ENCODE data around the gene CELF2.

Gene CELF2

DNA sequence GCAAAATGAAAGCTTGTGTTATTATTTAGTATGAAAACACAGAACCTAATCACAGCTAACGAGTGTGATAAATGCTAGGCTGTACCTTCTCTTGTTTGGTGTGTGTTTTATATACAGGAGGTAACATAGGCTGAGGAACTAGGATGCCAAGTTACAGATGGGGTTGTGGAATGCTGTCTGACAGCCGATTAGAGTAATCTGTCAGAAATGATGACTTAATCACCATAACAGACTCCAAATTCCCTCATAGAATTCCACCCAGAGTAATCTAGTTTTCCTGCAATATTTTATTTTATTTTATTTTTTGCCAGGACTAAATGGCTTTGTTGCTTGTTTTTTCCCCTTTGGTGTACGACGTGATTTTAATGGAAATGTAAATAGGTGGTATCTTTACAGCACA lies 221.2 kb downstream of the CELF2 start:
- ChIA-PET CTCF (interaction anchor here (1.0 kb wide), 1 partner anchor 31 kb away, joined by 3 read pairs; no protein-coding TSS in a partner anchor), POLR2A (no interaction called here)
- TF ChIP-seq, protein P1, sequence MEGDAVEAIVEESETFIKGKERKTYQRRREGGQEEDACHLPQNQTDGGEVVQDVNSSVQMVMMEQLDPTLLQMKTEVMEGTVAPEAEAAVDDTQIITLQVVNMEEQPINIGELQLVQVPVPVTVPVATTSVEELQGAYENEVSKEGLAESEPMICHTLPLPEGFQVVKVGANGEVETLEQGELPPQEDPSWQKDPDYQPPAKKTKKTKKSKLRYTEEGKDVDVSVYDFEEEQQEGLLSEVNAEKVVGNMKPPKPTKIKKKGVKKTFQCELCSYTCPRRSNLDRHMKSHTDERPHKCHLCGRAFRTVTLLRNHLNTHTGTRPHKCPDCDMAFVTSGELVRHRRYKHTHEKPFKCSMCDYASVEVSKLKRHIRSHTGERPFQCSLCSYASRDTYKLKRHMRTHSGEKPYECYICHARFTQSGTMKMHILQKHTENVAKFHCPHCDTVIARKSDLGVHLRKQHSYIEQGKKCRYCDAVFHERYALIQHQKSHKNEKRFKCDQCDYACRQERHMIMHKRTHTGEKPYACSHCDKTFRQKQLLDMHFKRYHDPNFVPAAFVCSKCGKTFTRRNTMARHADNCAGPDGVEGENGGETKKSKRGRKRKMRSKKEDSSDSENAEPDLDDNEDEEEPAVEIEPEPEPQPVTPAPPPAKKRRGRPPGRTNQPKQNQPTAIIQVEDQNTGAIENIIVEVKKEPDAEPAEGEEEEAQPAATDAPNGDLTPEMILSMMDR (IDR thresholded peaks at IDR 0.05; ENCODE audit: insufficient read depth, low read length, missing control alignments): no peak
- DNase-seq (ENCODE audit: low read depth, low spot score): no peak
- no peak overlapping the region for H3K4me3 ChIP-seq (ENCODE audit: low read depth, low read length)

DNA sequence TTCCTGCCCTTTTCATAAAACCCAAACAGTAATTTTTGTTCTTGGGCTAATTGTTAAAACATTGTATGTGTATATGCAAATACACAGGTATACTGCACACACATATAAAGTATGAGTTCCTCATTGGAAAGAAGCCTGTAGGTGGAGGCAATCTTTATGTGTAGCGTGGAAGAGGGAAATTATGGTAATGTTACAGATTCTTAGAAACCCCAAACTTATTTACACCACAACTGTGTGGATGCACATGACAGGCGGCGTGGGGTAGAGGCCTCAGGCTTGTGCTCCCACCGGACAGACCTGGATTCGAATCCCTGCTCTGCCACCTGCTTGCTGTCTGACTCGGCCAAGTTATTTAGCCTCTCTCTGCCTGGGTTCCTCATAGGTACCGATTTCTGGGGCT lies 223.0 kb downstream of the CELF2 start:
- ChIA-PET POLR2A (no interaction called here), CTCF (no interaction called here)
- H3K4me3 ChIP-seq (ENCODE audit: low read depth, low read length): no peak overlapping the region
- DNase-seq (ENCODE audit: low read depth, low spot score): no peak
- TF ChIP-seq, protein P1 (IDR thresholded peaks at IDR 0.05; ENCODE audit: insufficient read depth, low read length, missing control alignments): no peak

DNA sequence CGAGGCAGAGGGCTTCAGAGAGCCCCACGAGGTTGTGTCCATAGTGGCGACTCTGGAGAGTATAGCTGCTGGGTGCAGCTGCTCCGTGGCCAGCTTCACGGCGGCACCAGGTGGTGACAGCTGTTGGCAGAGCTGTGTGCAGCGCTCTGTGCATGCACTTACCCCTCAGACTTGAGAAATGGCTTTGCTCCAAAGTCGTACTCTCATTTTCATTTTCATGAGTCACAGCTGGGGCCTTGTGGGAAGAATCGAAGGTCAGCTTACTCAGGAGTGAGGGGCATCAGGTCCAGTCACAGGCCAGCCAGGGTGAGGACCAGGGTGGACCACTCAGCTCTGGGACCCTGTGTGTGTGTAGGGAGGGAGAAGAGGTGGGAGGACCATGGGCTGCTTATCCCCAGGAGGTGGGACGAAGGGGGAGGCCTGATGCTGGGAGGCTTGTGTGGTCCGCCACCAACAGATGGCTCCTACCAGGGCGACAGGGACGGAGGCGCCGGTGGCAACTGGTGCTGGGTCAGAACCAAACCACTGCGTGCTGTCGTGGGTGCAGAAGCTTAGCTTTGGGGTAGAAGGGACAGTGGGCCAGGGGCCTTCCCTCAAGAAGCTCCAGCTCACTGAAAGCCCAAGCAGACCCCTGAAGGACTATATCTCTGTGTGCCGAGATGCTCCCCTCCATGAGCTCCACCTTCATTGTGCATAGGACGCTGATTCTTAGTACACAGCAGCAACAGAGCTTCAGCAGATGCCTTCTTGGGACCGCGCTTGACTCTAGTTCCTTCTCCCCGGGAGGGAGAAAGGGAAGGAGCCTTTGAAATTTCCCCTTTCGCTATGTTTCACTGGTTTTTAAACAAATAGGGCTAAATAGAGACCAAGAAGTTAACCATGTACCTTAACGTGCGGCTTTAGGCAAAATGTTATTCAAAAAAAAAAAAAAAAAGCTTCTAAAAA lies 225.0 kb downstream of the CELF2 start:
- no peak overlapping the region for H3K4me3 ChIP-seq (ENCODE audit: low read depth, low read length)
- ChIA-PET CTCF (no interaction called here), POLR2A (no interaction called here)
- TF ChIP-seq, protein P1 (IDR thresholded peaks at IDR 0.05; ENCODE audit: insufficient read depth, low read length, missing control alignments): no peak
- DNase-seq (ENCODE audit: low read depth, low spot score): no peak

DNA sequence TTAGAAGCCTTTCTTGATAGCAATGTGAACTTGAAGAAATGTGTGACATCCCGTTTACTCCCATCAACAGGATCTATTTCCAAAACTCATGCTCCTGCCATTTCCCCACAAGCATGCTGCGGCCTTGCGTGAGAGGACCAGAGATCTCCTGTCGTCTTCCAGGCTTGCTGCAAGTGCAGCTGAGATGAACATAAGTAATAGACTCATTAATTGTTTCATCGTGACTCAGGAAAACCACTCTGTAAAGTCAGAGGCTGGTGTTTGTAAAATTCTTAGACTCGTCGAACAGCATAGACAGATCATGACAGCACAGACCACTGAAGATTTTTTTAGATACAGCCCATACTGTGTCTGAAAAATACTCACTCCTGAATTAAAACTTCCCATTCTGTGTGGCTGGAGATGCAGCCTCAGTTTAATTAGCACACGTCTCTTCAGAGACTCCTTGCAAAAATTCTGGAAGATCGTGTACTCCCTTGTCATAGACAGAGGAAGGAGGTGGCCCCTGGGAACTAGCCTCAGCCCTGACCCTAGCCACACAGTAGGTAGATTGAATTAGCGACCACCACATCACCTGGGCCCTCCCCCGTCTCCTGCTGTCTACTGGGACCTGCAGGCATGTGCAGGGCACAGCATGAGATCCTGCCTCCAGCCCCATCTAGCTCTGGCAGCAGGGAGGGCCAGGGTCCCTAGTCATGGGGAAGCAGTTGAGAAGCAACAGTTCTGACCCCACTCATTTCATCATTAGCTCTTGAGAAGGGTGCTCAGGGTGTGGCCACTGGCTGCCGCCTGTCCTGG lies 226.0 kb downstream of the CELF2 start:
- CTCF ChIA-PET: no interaction called here
- no peak overlapping the region for H3K4me3 ChIP-seq (ENCODE audit: low read depth, low read length)
- POLR2A ChIA-PET: no interaction called here
- DNase-seq (ENCODE audit: low read depth, low spot score): peak; percentile 24
- TF ChIP-seq, protein P1 (IDR thresholded peaks at IDR 0.05; ENCODE audit: insufficient read depth, low read length, missing control alignments): no peak

DNA sequence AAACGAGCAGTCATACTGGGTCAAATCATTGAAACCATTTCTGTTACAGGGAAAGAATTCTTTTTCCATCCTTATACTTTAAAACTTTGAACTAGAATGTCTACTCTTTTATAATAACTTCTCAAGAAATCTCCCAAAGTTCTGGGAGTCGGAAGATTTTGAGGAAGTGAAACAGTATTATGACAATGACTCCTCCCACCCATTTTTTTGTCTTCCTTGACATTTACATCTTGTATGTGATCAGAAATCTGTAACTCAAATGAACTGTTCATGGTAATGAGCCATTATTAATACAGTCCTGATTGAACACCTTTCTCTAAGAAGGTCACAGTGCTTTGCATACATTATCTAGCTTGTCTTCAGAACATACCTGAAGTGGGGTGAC lies 227.4 kb downstream of the CELF2 start:
- no peak overlapping the region for H3K4me3 ChIP-seq (ENCODE audit: low read depth, low read length)
- ChIA-PET CTCF (no interaction called here), POLR2A (no interaction called here)
- DNase-seq (ENCODE audit: low read depth, low spot score): no peak
- TF ChIP-seq, protein P1 (IDR thresholded peaks at IDR 0.05; ENCODE audit: insufficient read depth, low read length, missing control alignments): no peak

DNA sequence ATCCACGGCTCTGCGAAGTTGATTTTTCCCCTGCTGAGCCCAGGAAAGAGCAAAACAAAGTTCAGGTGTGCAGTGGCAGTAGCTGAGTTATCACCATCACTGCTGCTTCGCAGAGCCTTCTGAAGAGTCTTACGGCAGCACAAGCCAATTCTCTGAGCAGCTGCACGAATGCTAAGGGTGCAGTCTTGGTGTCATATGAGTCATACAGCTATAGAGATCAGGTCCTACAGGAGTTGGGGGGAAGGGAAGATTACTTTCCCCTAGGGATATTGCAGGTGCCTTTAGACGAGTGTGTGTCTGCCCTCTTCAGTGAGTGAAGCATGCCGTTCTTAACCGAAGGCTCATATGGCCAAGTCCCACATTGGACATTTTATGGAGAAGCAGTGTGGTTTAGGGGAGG lies 227.8 kb downstream of the CELF2 start:
- ChIA-PET POLR2A (no interaction called here), CTCF (no interaction called here)
- no peak for DNase-seq (ENCODE audit: low read depth, low spot score)
- TF ChIP-seq, protein P1 (IDR thresholded peaks at IDR 0.05; ENCODE audit: insufficient read depth, low read length, missing control alignments): no peak
- H3K4me3 ChIP-seq (ENCODE audit: low read depth, low read length): no peak overlapping the region
